Measurements from ENCODE around the gene KCNC3.
"Not testable (repeated sequence)": the region's sequence is repeated elsewhere in the genome, so short reads cannot be mapped to it uniquely, and the experiment has no call there.

KCNC3 gene

DNA sequence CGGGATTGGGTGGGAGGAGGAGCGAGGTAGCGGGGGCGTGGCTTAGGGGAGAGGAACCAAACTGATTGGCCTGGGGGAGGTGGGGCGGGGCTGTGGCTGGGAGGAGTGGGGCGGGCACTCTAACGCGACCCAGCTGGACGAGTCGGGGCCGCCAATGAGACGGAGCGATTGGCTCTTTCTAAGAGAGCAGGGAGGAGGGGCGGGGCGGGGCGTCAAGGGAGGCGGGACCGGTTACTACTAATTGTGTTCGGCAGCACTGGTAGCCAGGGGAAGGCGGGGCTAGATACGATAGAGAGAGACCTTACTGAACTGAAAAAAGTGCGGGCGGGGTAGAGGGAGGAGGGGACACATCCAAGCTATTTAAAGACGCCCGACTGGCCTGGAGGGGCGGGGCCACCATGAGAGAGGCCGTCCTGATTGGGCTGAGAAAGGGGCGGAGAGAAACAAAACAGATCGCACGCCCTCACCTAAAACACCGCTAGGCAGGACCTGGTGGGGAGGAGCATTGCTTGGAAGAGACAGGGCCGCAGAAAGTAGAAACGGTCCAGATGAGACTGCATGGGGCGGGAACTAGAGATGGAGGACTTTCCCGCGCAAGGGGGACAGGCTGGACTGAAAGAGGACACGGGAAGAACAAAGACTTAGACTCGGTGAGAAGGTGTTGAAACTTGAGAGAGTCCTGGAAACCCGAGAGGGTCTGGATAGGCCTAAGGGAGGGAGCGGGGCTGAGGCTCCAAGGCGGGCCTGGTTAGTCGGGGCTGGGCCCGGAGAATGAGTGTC, at the start of gene KCNC3:
Gene KCNC3 (minus strand): TSS at position 232 of the 780 bp plus-strand sequence. CDS start 295 bp downstream, outside the sequence.
- DNase-seq: peak; percentile 100

- DNase-seq: no peak
Observed at GRCh38 chr19:50378863-50379236, 49.7 kb upstream of the KCNC3 start.

GRCh38 chr19:50378169-50378862, 49.1 kb upstream of the KCNC3 start:
- DNase-seq: no peak

DNA sequence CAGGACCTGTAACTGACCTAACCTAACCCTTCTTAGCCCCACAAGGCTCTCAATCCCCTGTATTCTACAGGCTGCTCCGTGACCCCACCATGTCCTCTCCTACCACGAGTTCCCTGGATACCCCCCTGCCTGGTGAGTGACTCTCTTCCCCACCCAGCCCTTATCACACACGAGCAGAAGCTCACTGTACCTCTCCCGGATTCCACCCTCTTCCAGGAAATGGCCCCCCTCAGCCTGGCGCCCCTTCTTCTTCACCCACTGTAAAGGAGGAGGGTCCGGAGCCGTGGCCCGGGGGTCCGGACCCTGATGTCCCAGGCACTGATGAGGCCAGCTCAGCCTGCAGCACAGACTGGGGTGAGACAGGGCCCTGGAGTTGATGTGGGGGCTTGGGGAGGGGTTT, 48.3 kb upstream of the KCNC3 start:
- DNase-seq: no peak

DNA sequence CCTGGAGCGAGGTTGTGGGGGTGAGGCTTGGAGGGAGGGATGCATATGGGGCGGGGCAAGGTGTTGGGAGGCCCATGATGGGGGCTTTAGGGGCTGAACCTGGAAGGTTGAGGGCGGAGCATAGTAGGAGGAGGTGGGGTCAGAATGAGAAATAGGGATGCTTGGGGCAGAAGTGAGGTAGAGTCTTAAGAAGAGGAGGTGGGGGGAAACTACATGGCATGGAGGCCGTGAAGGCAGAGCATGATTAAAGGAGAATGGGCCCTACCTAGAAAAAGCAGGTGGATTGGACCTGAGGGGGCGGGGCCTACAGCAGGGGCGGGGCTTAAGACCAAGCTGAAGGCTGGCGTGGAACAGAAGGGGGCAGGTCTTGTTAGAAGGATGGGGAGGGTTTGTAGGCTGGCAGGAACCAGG, 47.9 kb upstream of the KCNC3 start:
- peak; percentile 23 for DNase-seq

DNA sequence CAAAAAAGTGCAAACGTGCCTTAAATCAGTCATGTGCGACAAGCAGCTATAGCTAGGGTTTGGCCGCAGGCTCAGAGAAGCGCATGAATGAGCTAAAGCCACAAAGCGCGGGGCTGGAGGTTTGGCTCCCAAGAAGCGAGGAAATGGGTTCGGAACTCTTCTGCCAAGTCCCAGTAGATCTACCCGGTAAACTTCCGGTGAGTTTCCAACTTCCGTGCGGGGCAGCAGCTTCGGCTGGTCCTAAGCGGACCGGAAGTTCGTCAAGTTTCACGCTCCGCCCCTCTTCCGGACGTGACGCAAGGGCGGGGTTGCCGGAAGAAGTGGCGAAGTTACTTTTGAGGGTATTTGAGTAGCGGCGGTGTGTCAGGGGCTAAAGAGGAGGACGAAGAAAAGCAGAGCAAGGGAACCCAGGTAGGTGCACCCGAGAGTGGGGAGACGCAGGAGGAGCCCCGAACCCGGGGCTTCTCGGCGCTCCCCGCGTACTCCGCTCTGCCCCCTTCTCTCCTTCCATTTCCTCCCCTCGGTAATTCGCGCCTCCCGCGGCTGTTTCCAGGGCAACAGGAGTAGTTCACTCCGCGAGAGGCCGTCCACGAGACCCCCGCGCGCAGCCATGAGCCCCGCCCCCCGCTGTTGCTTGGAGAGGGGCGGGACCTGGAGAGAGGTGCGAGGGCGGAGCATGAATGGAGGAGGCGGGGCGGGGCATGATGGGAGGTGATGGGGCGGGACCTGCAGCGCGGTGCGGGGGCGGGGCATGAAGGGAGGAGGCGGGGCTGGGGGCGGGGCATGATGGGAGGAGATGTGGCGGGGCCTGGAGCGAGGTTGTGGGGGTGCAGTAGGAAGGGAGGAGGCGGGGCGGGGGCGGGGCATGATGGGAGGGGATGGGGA, 47.2 kb upstream of the KCNC3 start, which contains the start of gene NR1H2:
Gene NR1H2 (plus strand): TSS at position 292 of the 885 bp plus-strand sequence. CDS start 1,149 bp downstream, outside the sequence.
- DNase-seq: peak; percentile 97

DNA sequence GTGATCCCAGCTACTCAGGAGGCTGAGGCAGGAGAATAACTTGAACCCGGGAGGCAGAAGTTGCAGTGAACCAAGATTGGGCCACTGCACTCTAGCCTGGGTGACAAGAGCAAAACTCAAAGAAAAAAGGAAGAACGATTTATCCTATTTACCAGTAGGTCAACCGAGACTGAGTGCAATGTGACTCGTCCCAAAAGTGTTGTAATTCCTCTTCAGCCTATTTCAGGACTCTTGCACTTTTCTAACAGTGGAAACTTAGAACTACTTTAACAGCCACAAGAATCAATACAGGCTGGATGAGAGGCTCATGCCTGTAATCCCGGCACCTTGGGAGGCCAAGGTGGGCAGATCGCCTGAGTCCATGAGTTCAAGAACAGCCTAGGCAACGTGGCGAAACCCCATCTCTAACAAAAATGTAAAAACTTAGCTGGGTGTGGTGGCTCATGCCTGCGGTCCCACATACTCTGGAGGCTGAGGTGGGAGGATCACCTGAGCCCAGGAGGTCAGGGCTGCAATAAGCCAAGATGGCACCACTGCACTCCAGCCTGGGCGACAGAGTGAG, 42.8 kb upstream of the KCNC3 start:
- no peak for DNase-seq

DNA sequence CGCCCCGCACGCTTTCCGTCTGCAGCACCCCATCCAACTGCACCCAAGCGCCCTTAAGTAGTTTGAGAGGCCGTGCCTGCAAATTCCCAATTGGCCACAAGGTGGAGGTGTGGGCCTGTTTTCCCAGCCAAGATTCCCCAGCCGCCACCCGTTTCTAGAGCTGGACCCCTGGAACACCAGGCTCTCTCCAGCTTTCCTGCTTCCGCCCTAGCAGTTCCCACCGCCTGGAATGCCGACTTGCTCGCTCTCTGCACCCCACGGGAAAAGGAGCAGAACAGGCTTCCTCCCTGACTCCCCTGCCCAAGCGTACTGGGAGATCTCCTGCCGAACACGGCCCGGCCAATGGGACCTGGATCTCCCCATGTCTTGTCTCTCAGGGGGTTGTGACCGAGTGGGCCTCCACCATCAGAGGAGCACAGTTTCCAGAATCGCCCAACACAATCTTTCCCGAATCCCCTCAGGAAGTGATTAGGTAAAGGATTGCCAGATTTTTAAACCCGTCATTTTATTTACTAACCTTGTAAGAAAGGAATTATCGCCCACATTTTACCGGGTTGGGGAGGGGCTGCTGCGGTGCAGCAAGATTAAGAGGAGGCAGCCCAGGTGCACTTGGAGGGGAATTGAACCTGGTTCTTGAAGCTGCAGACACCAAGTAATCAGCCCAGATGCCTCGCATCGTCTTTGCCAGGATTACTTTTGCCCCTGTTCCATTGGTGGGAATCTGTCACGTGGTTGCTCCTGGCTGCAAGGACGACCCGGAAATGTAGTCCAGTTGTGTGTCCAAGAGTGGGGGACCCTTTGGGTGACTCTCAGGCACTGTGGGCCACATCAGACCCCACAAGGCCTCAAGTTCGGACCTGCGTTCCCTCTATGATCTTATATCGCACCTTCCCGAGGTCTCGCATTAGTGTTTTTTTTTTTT, 39.7 kb upstream of the KCNC3 start:
- peak; percentile 88 for DNase-seq

- DNase-seq: no peak
Observed at GRCh38 chr19:50365434-50366306, 36.5 kb upstream of the KCNC3 start, which contains the start of gene NAPSA. TSS of gene NAPSA (minus strand) at chr19:50365639. CDS start at chr19:50365621, 18 bp downstream.

GRCh38 chr19:50362656-50363424, 33.7 kb upstream of the KCNC3 start:
- no peak for DNase-seq

DNA sequence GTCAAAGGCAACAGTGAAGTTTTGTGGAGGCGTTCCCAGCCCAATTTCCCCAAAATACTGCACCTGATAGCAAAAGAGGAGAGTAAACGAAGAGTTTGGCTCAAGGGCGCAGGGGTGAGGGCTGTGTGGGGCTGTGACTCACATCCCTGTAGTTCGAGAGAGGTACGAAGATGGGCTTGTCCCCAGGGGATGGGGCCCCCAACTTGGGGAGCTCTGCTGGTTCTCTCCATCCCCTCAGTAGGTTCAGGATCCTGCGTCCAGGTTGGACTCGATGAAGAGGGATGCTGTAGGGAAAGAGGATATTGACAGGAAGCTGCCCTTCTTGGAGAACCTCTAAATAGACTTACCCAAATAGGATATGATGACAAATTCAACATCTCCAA, 32.8 kb upstream of the KCNC3 start:
- no peak for DNase-seq

DNA sequence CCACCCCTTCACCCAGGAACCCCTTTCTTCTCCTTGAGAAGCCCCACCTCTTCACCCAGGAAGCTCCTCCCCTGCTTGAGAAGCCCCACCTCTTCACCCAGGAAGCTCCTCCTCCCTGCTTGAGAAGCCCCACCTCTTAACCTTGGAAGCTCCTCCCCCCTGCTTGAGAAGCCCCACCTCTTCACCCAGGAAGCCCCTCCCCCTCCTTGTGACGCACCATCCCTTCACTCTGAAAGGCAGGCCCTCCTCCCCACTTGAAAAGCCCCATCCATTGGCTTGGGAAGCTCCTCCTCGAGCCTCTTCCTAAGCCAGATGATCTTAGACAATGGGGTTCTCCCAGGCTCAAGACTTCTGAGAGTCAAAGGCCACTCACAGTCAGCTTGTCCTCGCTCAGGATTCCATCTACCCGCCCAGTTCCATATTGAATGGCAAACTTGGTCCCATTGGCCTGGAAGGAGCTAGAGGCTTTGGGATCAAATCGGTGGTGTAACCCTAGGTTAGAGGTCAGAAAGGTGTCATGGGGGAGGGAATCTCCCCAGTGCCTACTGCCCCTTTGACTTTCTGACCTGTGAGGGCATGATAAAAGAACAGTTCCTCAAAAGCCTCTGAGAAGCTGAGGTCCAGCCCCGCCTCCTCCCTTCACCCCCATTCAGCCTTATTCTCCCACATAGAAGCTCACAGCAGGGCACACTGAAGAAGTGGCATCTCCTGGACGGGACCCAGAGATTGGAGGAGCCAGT, 32.3 kb upstream of the KCNC3 start:
- DNase-seq: no peak

DNA sequence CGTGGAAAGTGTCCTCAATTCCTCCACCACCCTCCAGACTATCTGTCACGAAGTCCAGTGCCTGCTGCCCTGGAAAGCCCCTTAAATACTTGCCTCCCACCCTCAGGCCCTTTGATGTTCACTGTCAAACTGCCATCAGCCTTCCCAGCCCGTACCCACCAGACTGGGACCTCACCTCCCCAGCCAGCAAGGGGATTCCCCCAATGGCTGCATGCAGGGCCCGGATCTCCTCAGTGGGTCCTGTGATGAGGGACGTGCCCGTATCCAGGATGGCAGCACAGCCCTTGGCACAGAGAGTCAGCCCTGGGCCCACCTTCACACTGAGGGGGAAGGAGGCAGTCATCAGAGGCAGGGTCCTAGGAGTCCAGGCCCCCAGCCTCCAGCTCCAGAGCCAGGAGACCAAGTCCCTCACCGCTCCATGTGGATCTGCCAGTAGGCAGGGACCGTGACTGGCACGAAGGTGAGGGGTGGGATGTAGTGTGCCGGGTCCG, 30.2 kb upstream of the KCNC3 start:
- no peak for DNase-seq

DNA sequence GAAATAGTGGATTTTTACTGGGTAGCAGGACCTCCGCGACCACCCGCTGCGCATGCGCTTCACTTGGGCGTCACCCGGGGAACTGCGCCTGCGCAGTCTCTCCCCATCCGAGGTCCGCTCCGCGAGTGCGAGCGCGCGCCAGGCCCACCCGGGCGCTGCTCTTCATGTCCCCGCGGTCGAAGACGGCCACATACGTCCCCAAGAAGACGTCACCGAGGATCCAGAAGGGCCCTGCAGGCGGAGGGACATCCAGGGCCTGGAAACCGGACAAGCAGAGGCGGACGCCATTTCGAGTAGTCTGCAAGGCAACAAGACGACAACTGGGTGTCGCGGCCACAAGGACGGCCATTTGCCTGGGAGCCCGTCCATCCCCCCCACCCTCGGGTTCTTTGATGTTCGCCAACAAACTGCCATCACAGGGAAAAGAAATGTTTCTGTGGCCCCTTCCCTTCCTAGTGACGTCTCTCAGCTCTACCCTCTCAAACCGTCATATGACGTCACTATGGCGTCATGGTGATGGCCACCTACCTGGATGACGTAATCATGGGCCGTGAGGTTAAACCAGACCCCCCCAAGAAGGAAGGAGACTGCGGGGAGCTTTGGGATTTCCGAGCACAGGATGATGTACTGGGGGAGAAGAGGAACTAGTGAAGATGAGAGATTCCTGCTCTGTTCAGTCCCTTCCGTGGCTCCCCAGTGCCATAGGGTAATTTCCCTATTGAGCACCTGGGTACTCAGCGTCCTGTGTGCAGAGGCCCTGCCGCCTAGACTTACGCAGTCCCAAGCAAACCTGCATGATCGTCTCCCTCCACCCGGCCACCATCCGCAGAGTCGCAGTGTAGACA, 29.5 kb upstream of the KCNC3 start:
- DNase-seq: peak; percentile 40

DNA sequence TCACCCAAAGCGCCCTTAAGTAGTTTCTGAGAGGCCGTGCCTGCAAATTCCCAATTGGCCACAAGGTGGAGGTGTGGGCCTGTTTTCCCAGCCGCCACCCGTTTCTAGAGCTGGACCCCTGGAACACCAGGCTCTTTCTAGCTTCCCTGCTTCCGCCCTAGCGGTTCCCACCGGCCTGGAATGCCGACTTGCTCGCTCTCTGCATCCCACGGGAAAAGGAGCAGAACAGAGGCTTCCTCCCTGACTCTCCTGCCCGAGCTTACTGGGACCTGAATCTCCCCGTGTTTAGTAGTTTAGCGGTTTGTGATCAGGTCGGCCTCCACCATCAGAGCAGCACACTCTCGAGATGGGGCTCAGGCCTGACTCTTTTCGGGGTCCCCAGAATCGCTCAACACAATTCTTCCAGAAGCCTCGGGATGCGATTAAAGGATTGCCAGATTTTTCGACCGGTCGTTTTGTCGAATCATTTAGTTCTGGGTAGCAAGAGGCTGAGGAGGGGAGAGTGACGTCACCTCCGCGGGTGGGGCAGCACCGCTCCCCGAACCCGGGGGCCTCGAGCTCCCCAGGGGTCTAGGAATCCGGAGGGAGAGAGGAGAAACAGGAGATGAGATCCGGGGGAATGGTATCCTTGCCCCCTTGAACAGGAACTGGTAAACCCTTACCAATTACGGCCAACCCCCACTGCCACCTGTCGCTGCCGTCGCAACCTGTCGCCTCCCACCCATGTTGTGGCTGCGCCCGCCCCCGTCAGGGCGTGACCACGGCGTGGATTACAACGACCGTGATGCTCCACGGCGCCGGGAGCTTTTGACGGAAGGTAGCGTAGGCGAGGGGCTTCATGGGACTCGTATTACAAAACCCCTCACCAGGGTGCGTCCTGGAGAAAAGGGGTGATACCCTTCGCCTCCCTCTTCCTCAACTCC, 28.3 kb upstream of the KCNC3 start:
- peak; percentile 33 for DNase-seq

- no peak for DNase-seq
Observed at GRCh38 chr19:50356691-50357177, 27.6 kb upstream of the KCNC3 start.

GRCh38 chr19:50353487-50353880, 24.3 kb upstream of the KCNC3 start:
- DNase-seq: not testable (repeated sequence)
